Stimulated activated CD8-positive, alpha-beta memory T cell treated with anti-CD3 and anti-CD28 coated beads, Interleukin-12 subunit alpha, Interleukin-12 subunit beta, amount 100 ng/mL, for 24 hours (primary cell): Measurements from ENCODE around the gene DIP2C.
"Not testable (repeated sequence)": the region's sequence is repeated elsewhere in the genome, so short reads cannot be mapped to it uniquely, and the experiment has no call there.

Experiments used
- DNase-seq: peaks from one replicate; pipeline ENCODE4 v3.0.0-alpha.2; 2020; ENCODE audit errors: extremely low read depth

The DIP2C gene

GRCh38 chr10:354901-355617 is 334.4 kb downstream of the DIP2C start:
- DNase-seq, result no peak

GRCh38 chr10:352476-353235 is 336.8 kb downstream of the DIP2C start:
- no peak for DNase-seq

DNA sequence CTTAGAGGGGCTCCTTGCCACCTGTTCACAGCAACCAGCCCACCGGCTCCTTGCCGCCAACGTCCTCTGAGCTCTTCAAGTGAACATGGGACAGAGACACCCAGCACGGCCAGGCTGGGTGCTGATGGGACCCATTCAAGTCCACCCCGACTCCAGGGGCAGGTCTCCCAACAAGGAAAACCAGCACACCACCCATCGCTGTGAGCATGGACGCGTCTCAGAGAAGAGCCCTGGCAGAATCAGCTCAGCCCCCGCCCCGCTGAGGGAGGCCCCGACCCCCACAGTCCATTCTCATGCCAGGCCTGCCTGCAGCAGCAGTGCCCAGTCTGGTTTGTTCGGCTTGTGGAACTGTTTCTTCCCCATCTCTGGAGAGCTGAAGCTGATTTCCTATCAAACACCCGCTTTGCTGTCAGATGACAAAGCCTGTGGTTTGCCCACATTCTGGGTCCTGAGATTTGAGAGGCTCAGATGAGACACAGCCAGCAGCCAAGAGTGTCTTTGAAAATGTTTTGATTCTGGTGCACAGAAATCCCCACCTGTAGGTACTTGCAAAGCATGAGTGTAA is 337.6 kb downstream of the DIP2C start:
- no peak for DNase-seq

DNA sequence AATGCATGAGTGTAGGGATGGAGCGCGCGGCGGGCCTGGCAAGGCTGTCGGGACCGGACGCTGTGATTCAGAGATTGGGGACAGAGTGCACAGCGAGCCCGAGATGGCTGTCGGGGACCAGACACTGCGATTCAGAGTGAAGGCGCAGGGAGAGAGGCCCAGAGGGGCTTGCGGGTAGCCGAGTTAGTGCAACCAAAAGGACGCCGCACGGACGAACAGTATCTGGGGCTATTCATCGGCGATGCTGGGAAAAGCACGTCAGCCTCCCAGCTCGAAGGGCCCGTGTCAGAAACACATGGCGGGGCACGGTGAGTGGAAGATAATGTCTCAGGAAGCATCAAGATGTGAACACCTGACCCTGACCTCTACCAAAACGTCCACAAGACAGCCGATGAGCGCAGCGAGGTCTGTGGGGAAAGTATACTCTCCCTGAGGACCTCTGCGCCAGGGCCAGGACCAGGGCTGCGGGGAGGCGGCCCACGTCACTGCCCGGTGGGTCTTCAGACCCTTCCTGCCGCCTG is 338.4 kb downstream of the DIP2C start:
- no peak for DNase-seq

GRCh38 chr10:349081-349480 is 340.4 kb downstream of the DIP2C start:
- DNase-seq, result no peak

- DNase-seq, result no peak
Measured at GRCh38 chr10:348456-348855, 341.0 kb downstream of the DIP2C start.

GRCh38 chr10:347774-348173 is 341.7 kb downstream of the DIP2C start:
- DNase-seq, result not testable (repeated sequence)

DNA sequence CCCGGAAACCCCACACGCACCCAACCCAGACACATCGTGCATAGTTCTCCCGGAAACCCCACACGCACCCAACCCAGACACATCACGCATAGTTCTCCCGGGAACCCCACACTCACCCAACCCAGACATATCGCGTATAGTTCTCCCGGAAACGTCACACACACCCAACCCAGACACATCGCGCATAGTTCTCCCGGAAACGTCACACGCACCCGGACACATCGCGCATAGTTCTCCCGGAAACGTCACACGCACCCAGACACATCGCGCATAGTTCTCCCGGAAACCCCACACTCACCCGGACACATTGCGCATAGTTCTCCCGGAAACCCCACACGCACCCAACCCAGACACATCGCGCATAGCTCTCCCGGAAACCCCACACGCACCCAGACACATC is 342.3 kb downstream of the DIP2C start:
- not testable (repeated sequence) for DNase-seq

DNA sequence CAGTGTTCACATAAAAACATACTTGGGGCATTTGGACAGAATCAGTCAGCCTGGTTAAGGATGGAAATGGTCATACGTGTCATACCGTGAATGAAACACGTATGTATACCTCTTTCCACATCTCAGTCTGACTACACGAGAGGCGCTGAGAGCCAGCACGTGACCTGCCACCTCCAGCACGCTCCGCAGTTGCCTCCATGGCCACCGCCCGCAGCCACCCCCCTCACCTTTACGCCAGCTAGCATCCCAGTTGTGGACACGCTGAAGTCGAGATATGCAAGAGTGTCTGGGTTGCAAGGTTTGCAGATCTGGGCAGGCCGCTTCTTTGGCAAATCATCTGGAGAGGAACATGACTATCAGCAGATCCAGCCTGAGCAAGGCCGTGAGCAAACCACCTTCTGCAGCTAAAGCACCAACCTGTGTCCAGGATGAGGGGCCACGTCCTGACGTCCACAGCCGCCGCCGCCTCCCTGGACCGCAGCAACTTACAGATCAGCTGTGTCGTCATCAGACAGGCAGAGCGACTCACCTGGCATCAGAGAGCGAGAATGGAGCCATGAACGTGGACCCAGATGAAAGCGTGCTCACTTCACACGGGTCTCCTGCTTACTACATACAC is 344.8 kb downstream of the DIP2C start:
- DNase-seq, result no peak

DNA sequence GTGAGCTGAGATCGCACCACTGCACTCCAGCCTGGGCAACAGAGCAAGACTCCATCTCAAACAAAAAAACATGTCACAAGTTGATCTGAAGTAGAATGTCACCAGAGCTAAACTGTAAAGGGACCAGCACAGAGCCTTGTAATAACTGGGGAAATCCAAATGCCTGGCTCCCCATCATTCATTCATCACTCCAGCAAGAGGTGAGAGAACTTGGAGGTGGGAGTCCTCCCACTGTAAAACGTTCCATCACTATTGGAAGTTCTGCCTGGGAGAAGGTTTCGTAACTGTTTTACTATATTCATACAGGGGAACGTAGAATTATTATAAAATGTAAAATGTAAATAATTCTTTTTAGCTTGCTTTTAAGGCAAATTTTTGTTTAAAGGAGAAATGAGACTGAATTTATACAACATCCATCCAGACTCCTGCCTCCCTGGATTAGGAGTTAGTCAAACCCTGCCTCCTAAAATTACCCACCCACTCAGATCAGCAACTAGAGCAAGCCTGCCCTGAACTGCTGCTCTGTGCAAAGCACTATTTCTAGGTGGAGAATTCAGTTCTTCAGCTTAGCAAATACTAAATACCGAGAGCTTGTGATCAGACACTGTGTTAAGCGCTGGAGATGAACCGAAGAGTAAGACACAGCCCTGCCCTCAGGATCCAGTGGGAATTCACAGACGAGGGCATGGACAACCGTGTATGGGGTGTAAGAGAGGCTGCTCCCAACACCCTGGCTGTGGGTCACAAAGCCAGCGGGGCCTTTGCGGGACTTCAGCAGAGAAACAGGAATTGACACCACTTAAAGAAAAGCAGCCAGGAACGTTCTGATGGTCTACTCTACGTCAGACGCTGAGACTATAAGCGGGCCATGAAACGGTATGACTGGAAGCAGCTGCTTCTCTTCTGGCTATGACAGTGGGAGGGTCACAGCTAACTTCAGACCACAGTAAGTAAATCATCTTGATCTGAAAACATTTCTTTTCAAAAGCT is 345.9 kb downstream of the DIP2C start:
- DNase-seq, result no peak

GRCh38 chr10:341081-341740 is 348.3 kb downstream of the DIP2C start:
- DNase-seq, result no peak

- DNase-seq, result no peak
Measured at GRCh38 chr10:340646-341045, 348.8 kb downstream of the DIP2C start.

DNA sequence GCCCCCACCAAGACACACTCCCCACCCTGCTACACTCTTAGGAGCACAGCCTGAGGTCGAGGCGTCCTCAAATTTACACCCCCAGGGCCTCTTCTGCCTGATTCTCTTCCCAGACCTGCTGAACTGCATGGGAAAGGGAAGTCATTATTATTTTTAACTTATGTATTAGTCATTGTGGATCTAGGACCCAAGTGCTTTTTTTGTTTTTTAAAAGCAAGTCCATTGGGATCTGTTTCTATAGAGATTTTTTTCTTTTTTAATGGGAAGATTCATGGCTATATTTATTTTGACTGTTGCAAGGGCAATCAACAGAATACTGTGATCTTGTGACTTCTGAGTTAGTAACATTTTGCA is 350.5 kb downstream of the DIP2C start:
- DNase-seq, result no peak

DNA sequence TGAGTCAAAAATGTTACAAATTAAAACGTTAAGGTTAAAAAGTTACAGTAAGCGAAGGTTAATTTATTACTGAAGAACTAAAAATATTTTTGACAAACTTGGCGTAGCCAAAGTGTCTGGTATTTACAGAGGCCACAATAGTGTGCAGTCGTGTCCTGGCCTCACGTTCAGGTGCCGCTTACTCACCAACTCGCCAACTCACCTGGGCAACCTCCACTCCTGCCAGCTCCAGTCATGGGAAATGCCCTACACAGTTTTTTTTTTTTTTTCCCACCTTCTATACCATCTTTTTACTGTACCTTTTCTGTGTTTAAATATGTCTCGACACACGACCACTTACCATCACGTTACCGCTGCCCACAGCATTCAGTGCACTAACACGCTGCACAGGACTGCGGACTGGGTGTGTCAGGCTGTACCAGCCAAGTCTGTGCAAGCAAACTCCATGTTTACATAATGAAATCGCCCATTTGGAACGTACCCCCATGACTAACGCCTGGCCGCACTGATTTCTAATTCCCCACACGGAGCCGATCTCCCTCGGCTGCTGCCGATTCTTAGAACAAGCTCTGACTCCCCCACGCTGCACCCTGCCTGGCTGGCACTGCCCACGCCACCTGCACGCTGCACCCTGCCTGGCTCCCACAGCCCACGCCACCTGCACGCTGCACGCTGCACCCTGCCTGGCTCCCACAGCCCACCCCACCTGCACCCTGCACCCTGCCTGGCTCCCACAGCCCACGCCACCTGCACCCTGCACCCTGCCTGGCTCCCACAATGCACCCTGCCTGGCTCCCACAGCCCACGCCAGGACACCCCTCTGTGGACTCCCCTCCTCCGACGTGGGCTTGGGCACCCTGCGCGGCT is 351.1 kb downstream of the DIP2C start:
- DNase-seq, result no peak

- DNase-seq, result no peak
Measured at GRCh38 chr10:336247-336646, 353.2 kb downstream of the DIP2C start.

- DNase-seq, result no peak
Measured at GRCh38 chr10:335151-335800, 354.2 kb downstream of the DIP2C start.

- DNase-seq, result no peak
Measured at GRCh38 chr10:331186-331585, 358.3 kb downstream of the DIP2C start.

DNA sequence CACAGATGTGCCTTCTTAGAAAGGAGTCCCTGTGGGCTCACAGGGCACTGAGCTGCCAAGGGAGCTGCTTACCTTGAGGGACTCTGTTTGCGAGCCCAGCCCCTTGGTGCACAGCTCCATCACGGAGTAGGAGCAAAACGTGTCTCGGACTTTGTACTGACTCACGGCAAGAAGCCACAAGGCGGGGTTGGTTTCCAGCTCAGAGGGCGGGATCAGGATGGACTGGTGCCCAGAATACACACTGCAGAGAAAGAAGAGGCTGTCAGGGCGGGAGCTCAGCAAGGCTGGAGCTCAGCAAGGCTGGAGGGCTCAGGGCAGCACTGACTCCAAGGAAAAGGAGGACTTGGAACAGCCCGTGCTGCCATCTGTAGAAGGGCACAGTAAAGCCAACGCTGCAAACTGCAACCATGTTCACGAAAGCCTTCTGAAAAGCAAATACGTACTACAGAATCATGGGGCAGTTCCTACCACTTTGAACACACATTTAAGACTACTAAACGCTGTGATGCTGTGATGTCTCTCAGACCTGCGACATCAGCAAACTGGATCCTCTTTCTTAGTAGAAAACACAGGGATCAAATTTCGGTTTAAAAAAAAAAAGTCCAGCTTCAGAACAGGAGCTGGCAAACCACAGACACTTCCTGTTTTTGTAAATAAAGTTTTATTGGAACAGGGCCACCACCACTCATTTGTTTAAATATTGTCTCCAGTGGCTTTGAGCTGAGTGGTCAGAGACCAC is 359.9 kb downstream of the DIP2C start:
- no peak for DNase-seq
